PFSK-1 (cell line): Measurements from ENCODE around the gene RAET1E.

ENCODE experiments used
- POLR2AphosphoS5 ChIP-seq: IDR thresholded peaks from 2 replicates; pipeline ENCODE4 v1.6.1; 2012; ENCODE audit warnings: low read depth, mild to moderate bottlenecking, control low read depth, low read length, moderate library complexity
- REST ChIP-seq, 2 experiments: IDR thresholded peaks; 2 replicates each; pipeline versions ENCODE4 v1.6.1 to v1.8.0; 2011 to 2012; ENCODE audit warnings: low read depth in 2 of 2, low read length in 2 of 2, control low read depth in 1 of 2, inconsistent platforms in 1 of 2, mild to moderate bottlenecking in 1 of 2, moderate library complexity in 1 of 2; ENCODE audit not compliant: insufficient read depth in 1 of 2
- TAF1 ChIP-seq: IDR thresholded peaks from 2 replicates; pipeline ENCODE4 v1.6.1; 2012; ENCODE audit warnings: low read length, control low read depth, borderline replicate concordance; ENCODE audit not compliant: insufficient read depth

DNA sequence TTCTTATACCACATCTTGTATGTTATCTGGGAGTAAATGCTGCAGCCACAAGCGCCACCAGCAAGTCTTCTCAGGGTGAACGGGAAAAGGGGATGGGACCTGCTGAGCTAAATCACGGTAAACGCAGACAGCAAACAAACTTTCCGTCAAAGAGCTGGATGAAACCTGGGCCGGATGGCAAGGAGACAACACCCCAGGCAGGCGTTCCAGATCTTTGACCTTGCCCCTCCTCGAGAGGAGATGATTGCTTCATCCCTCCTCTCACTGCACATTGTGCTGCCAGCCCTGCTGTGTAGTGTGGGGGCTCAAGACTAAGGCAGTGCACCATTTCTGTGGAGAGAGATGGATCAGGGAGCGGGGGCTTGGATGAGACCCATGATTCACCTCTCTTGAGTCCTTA, 9.8 kb downstream of the RAET1E start:
- TF ChIP-seq REST (IDR thresholded peaks at IDR 0.05; ENCODE audit: insufficient read depth in 1 of 2, low read depth in 2 of 2, low read length in 2 of 2) = no peak
- no peak for TF ChIP-seq POLR2AphosphoS5
- no peak for TF ChIP-seq TAF1
